Sciatic nerve (tissue), 2 donors: ENCODE data around the gene NUP160. TPM values are rescaled to one million over a fixed set of nuclear protein-coding genes. Genes with fewer than 3 reads are reported as not detected.
"Not testable (repeated sequence)": the region's sequence is repeated elsewhere in the genome, so short reads cannot be mapped to it uniquely, and the experiment has no call there.

Experiments used
- ATAC-seq: fragments of 200-7000 bp; cut with Tn5 transposase; one replicate; pipeline ENCODE4 v1.9.1; 2020; ENCODE audit warnings: mild to moderate bottlenecking, moderate library complexity
- DNase-seq: peaks from one replicate; pipeline ENCODE4 v3.0.0-alpha.2; 2020; ENCODE audit warnings: low spot score
- intact Hi-C: fragments of 100-400 bp; cut with DNase I; formaldehyde crosslinking; loops from one replicate; pipeline ENCODE4 v1.14.2; 2022
- total RNA-seq: library from RNA; stranded (reverse); fragmentation: NEBNext Ultra II Directional; extraction: Animal tissue kit (Norgen Biotek cat#: 25700); gene quantifications from one replicate; pipeline ENCODE4 v1.2.1, GENCODE V29; 2021
- donor health status: DM: no; HTN: no; CAD: no.
- donor health status: DM: no; HTN: no; CAD: no.

Gene NUP160
- total RNA-seq, 1 donor from 2014 or later = 48.0 TPM

- intact Hi-C loops = no loop called here
- DNase-seq (no peak), ATAC-seq (no peak)
Observed at GRCh38 chr11:47828284-47828683, 19.9 kb downstream of the NUP160 start.

DNA sequence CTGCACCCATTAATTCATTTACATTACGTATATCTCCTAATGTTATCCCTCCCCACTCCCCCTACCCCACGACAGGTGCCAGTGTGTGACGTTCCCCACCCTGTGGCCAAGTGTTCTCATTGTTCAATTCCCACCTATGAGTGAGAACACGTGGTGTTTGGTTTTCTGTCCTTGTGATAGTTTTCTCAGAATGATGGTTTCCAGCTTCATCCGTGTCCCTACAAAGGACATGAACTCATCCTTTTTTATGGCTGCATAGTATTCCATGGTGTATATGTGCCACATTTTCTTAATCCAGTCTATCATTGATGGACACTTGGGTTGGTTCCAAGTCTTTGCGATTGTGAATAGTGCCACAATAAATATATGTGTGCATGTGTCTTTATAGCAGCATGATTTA is 25.5 kb downstream of the NUP160 start:
- intact Hi-C loops, DNase-seq, ATAC-seq: not testable (repeated sequence)

DNA sequence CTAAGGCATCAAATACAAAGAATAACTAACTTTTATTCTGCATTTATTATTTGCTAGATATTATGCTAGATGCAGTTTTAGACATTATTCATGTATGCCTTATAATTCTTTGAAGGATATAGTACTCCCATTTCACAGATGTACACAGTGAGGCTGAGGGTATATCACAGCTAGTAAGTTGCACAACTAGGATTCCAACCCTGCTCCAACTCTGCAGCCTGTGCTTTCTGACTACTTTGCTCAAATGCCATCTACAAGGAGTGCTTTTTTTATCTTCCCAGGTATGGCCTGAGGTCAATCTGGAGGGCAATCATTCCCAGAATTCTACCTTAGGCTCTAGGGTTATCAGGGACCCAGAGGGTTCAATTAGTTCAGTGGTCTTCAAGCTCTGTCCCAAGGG is 28.4 kb downstream of the NUP160 start:
- DNase-seq (no peak), ATAC-seq (no peak)
- intact Hi-C loops = no loop called here

DNA sequence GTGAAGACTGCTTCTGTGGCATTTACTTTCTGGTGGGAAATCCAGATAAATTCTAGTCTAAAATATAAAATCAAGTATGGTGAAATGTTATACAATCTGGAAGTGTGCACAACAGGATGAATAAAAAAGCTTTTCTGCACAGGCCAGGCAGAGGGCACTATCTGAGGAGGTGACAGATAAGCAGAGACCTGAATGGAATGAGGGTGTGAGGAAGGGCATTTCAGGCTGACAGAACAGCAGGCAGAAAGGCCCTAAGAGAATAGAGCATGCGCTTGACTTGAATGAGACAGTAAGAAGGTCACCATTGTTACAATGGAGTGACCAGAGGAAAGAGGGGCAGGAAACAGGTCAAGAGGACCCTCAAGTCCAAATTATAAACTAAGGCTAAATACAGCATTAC is 47.4 kb downstream of the NUP160 start:
- no peak for ATAC-seq
- DNase-seq = no peak
- intact Hi-C loops = no loop called here

GRCh38 chr11:47797633-47798032 is 50.5 kb downstream of the NUP160 start:
- intact Hi-C loops = no loop called here
- DNase-seq (no peak), ATAC-seq (no peak)

DNA sequence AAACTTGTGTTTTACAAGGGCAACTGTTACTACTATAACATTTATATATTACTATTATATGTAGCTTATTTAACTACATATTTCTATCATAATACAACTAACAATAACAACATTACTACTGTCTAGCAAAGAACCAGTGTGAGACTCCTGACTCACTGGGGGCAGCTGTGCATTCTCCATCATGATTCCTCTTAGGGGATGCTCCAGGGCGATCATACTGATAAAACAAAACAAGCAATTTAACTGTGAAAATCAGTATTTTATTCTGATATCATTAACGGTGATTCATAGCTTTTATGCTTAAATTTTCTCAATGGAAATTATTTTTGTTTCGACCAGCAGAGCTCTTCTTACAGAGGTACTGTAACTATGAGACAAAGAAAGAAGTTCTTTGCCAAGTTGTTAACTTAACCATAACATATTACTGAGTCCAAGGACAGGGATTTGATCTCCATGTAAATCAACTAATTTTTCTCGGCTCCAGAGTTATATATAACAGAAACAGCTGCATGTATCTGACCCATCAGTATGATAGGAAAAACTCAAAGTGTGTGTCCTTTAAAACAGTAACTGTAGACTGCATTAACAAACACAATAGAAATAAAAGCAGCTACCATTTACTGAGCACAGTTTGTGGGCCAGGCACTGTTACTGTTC is 56.2 kb downstream of the NUP160 start:
- intact Hi-C loops = no loop called here
- DNase-seq (no peak), ATAC-seq (peak; percentile 20)

DNA sequence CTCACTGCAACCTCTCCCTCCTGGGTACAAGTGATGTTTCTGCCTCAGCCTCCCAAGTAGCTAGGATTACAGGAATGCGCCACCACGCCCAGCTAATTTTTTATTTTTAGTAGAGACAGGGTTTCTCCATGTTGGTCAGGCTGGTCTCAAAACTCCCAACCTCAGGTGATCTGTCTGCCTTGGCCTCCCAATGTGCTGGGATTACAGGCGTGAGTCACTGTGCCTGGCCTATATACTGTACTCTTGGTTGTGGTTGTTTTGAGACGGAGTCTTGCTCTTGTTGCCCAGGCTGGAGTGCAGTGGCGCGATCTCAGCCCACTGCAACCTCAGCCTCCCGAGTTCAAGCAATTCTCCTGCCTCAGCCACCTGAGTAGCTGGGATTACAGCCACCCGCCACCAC is 58.1 kb downstream of the NUP160 start:
- intact Hi-C loops, DNase-seq, ATAC-seq: not testable (repeated sequence)

DNA sequence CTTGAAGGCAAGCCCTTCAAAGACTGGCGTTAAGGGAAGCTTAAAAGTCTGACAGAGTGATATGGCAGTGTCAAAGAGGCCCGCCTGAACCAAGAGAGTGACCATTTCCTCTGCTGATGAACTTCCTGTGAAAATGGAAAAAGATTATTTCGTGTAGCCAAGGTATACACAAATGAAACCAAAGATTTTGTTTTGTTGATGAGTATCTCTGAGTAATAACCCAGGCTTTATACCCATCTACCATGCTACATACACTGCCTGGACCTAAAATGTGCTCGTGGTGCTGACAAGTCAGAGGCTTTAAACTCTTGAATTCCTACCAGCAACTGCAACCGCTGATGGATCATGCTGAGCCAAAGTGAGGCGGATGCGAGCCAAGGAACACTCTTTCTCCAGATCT is 60.0 kb downstream of the NUP160 start:
- DNase-seq (no peak), ATAC-seq (no peak)
- intact Hi-C loops = no loop called here

- ATAC-seq = no peak
- no peak for DNase-seq
- intact Hi-C loops = no loop called here
Observed at GRCh38 chr11:47786373-47786772, 61.8 kb downstream of the NUP160 start.

- intact Hi-C loops = no loop called here
- DNase-seq (no peak), ATAC-seq (no peak)
Observed at GRCh38 chr11:47784785-47785381, 63.3 kb downstream of the NUP160 start.

DNA sequence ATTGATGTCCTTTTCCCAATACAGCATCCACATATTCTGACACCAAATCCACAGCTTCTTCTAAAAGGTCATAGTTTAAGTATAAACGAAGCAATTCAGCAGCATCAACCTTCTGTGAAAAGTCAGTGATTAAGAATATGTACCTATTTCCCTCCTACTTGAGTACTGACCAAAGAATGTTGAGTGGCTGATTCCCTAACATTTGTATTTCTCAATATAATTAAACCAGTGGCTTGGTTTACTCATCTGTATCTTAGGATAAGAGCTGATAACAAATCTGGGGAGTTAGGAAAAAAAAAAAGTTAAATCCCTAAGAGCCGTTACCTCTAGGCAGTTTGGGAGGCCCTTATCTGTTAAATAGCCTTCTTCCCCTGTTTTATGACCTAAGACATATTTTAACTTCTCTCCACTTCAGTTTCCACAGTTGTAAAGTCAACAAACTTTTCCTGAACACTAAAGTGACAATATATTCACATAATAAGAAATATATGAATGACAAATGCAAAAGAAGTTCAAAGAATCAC is 65.0 kb downstream of the NUP160 start:
- intact Hi-C loops = no loop called here
- ATAC-seq = no peak
- DNase-seq = no peak

DNA sequence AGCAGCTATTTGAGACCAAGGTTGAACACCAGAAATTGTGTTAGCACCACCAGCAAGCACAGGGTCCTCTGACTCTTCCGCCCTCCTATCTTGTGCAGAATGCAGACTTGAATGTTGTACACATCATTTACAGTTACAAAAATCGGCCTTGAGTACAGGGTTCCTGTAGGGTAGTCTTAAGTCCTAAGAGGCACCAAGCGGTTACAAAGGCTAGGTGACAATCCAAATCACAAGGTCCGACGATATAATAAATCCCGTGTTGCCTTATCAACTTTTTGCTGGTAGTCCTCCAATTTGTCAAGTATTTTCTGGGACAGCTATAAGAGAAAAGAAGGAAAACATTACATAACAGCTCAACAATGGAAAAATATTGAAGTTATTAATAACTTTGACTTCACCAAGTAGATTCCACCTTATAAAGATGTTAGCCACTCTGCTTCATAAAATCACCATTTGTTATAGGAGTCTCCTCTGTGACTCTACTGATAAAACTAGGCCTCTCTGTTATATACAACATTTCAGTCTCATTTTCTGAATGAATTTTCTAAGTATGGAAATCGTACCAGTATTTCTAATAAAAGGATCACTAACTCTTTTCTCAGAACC is 69.2 kb downstream of the NUP160 start:
- ATAC-seq (no peak), DNase-seq (no peak)
- intact Hi-C loops = no loop called here

GRCh38 chr11:47775240-47775869 is 72.8 kb downstream of the NUP160 start:
- intact Hi-C loops = no loop called here
- no peak for ATAC-seq
- no peak for DNase-seq

- intact Hi-C loops = no loop called here
- ATAC-seq = no peak
- no peak for DNase-seq
Observed at GRCh38 chr11:47773882-47774281, 74.3 kb downstream of the NUP160 start.

- intact Hi-C loops, ATAC-seq: not testable (repeated sequence)
- peak; percentile 37 for DNase-seq
Observed at GRCh38 chr11:47769556-47769955, 78.6 kb downstream of the NUP160 start.

DNA sequence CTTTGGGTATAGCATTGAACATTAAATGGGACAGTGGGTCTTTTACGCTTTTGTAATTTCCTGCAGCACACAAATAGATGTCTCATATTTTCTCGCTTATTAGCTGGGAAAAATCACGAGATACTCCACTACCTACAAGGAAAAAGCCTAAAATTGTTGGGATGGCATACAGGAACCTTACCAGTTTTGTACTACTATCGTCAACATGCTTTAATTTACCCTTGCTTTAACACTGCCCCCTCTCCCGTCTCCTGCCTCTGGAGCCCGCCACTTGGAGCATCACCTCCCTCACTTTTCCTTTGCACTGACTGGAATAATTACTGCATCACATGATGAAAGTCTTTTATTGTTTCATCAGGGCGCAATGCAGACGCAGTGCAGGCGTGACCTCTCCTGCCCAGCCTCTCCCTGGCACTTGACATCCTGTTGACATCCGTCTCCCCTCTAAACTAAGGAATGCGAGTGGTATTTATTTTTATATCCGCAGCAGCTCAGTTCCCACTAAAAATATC is 80.0 kb downstream of the NUP160 start:
- ATAC-seq = peak; percentile 73
- DNase-seq = peak; percentile 75
- intact Hi-C loops = no loop called here

DNA sequence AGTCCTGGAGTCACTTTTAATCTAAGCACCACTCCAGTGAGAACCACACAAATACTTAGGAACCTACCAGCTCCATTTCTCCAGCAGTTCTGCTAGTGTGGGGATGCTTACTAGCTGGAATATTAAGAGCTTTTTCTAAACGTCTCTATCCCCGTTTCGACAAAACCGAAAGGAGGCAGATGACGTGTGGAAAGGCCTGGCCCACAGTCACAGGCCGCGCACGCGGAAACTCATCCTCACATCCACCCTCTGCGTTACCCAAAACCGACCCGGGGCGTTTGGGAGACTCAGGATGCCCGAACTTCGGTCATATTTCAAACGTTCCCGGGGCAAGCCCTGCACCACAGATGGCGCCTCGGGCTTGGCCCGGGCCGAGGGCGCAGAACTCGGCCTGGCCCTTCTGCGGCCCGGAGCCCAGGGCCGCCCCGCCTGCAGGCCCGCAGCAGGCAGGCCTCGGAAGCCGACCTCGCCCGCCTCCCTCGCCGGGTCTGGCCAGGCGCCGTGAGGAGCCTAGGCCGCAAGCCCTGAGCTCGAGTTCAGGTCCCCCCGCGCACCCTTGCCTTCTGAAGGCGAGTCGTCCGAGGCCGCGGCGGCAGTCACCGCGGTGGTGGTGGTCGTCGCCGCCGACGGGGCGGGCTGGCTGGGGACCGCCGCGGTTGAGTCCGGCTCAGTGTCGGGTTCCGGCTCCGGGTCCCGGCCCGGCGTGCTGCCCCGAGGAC is 81.5 kb downstream of the NUP160 start:
- intact Hi-C loops = no loop called here
- DNase-seq (peak; percentile 81), ATAC-seq (peak; percentile 21)

DNA sequence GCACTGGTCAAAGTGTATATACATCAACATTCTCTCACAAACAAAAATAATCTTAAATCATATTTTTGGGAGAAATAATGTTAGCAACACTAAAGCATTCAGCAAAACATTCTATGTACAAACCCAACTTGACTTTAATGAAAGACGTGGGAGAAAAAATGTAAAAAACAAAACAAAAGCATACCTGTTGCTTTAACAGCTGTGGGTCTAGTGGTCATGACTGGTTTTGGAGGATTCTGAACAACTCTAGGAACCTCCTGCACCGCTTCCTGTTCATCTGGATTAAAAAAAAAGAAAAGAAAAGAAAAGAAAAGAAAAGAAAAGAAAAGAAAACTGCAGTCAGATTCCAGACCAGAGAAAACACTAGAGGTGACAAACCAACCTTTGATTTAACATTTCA is 83.1 kb downstream of the NUP160 start:
- intact Hi-C loops = no loop called here
- DNase-seq = no peak
- ATAC-seq = no peak

DNA sequence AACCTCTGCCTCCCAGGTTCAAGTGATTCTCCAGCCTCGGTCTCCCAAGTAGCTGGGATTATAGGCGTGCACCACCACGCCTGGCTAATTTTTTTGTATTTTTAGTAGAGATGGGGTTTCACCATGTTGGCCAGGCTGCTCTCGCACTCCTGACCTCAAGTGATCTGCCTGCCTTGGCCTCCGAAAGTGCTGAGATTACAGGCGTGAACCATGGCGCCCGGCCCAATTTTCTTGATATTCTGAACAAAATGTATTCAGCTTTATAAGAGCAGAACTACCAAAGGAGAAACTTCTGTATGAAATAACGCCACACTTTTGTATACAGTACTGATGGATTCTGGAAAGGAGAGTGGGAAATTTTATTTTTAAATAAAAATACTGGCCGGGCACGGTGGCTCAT is 88.9 kb downstream of the NUP160 start:
- DNase-seq = peak; percentile 42
- ATAC-seq, intact Hi-C loops: not testable (repeated sequence)
